ENCODE measurements around the gene PRDM16.

Gene PRDM16

DNA sequence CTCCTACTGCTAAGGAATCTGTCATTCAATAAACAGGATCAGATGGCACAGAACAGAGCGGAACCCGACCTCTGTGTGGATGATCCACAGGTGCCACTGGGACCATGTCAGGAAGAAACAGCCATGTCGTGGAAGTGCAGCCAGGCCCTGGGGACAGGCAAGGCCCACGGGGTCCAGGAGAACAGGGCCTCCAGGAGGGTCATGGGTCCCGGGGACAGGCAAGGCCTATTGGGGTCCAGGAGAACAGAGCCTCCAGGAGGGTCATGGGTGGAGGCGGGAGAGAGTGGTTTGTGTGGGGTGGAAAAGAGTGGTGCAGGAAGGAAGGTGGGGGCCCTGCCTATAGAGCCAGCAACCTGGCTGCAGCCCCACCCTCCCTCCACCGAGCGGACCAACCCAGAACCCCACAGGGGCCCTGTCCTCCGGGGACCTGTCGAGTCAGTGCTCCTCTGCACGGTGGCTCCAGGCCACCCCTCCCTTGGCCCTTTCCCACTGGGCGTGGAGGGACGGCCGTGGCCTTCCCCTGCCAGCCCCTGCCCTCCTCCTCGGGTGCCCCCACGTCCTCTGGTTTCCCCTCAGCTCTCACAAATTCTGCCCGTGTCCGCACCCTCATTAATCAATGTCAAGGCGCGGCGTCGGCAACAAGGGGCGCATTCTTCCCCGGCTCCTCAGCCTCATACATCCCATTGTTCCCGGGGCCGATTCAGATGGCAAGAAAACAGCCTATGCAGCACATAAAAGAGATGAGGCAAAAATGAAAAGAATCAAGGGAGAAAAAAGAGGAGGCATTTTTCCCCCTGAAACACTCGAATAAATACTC, 146.4 kb downstream of the PRDM16 start:
- no peak for DNase-seq

DNA sequence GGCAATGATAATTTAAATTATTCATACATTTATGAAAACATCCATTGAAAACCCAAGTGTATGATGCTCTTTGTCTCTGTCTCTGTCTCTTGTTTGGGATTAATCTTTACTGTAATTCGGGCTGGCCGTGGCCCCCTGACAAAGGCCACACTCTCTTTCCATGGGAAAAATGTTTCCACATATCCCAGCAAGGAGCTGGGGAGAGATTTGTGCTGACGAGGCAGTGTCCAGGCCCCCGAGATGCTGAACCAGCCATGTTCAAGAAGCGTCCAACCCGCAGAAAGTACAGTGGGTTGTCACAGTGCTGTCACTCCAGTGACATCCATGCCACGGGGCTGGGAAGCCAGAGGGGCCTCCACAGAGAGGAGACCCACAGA, 147.0 kb downstream of the PRDM16 start:
- DNase-seq: no peak

GRCh38 chr1:3217181-3217641, 148.2 kb downstream of the PRDM16 start:
- DNase-seq: no peak

DNA sequence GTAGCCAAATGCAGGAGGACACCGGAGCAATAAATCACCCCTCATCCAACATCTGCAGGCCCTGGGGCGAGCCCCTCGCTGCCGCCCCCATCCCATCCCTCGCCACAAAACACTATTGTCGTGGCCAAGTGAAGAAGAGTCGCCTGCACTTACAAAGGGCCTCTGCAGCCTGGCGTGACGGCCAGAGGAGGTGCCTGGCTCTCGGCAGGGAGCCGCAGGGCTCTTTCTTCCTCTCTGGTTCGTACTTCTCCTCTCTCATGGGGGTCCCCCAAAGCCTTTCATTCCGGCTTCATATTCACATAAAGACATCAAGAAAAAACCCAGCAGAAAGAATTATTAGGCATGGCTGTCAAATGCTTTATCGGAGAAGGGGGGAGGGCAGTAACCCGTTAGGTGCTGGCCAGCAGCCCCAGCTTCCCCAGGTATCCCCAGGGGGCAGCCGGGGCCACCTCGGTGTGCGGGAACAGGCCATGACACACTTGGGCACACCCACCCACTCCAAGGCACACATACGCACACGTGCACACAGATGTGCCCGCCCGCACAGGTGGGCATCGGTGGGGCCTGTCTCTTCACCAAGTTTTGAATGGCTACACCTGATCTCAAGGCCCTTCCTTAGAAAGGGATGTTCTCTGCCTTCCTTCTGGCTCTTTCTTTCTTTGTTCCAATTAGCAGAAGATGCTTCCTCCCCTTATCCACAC, 149.1 kb downstream of the PRDM16 start:
- no peak for DNase-seq

- no peak for DNase-seq
These were observed 150.2 kb downstream of the PRDM16 start for GRCh38 chr1:3219005-3219790.

DNA sequence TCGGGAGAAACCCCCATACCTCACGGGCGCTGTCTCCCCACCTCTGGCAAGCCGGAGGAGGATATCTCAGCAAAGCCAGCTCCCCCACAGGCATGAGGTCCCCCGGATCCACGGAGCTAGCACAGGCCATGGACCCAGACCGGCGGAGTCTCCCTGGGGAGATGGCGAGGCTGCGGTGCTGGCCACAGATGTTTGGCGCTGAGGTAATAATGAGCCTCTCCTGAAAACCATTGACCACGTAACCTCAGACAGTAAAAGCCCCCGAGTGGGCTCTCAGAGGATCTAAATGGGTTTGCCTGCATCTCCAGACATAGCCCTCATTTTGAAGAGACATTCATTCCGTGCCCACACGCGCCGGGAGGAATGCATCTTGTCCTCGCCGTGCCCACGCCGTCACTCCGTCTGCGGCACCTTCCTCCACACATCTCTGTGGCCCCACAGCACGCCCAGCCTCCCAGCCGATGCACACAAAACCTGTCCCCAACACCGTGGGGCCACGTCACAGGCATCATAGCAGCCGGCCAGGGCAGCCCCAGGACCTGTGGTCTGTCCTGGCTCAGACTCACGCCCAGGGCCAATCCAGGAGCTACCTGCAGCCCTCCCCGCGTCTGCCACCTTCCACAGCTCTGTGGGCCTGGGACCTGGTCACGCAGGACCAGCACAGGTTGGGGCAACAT, 150.9 kb downstream of the PRDM16 start:
- no peak for DNase-seq

- no peak for DNase-seq
These were observed 152.4 kb downstream of the PRDM16 start for GRCh38 chr1:3221112-3222041.

DNA sequence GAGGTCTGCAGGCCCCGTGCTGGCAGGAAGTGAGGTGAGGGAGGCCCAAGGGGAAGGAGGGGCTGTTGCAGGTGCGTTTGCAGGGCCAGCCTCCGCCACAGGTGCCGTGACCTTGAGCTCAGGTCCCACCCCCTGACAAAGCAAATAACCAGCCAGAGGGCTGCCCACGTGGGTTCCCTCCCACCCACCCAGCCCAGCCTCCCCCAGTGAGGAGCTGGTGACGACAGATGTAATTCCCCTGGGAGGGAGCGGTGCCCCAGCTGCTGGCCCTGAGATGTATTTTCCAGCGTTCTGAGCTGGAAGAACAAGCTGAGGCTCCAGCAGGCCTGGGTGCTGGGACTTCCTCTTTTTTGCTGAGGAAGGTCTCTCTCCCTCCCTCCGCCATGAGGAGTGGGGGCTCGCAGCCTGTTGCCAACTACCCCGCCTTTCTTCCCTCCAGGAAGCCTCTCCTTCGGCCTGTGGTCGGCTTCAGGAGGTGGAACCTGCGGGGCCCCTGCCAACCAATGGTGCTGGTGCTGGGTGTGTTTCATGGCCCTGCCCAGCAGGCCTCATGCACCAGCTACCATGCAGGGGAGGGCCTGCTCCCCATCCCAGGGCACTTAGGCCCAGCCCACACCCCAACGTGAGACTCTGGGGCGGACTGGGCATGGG, 153.2 kb downstream of the PRDM16 start:
- DNase-seq: no peak

DNA sequence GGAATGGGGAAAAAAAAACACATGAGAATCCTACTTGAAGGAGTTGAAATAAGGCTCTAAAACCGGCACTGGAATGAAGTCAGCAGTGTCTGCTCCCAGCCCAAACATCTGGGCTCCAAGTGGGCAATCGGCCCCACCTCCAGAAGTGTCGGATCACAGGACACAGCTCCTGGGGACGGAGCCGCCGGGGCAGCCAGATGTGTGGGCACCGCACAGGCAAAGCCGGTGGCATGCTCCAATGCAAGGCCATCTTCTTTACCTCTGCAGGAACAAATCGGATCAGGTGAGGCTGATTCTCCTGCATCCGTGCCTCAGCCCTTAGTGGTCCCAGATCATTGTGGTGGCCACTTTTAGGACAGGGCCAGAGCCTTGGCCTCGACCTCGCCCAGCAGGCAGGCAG, 156.7 kb downstream of the PRDM16 start:
- DNase-seq: no peak

- DNase-seq: no peak
These were observed 157.2 kb downstream of the PRDM16 start for GRCh38 chr1:3226191-3226590.

DNA sequence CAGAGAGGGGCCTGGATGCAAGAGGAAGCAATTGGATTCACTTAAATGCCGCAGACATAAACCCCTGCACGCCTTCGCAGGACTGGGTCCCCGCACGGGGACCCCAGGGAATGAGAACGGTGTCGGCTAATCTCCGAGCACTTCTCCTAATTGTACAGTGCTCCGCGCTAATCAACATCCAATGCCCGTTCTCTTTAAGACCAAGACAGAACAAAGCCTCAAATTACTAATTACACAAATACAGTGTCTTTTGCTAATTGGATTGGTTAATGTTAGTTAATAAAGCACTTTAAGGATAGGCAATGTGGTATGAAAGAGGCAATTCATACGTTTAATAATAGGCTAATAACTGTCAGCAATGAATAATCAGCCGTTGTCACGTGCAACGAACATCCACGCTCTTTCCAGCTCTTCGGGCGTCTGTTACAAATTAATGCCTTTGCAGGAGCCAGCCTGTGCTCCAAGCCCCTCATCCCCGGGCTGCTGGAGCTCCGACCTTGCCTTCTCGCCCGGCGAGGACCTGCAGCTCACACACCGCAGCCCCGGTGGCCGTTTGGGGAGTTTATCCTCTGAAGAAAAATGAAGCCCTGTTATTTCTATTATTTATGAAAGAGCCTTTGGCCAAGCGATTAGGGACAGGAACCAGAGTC, 157.8 kb downstream of the PRDM16 start:
- no peak for DNase-seq

- no peak for DNase-seq
These were observed 158.3 kb downstream of the PRDM16 start for GRCh38 chr1:3227351-3227704.

- no peak for DNase-seq
These were observed 158.9 kb downstream of the PRDM16 start for GRCh38 chr1:3227893-3228292.

DNA sequence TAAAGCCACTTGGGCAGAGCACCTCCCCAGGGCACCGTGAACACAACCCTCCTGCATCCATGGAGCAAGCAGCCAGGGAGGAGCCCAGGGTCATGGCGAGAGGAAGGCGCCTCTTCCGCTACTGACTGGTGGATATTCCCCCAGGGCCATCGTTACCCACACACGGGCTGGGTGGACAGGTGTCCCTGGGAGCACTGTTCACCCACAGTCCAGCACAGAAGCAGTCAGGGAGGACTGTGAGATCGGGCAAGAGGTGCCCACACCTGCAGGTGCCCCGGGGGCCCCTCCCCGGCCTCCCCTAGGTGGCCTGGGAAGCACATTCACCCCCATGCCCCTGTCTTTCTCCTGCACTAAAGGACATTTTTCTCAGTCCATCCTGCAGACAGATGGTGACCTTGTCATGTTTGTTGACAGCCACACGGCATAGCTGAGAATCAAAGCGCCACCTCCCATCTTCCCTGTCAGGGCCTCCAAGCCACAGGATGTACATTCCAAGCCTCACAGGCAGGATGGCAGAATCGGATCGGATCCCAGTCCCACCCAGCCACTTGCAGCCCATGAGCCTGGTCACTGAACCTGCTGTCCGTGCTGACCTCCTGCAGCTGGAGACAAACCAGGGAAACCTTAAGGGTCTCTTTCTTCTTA, 160.2 kb downstream of the PRDM16 start:
- no peak for DNase-seq

DNA sequence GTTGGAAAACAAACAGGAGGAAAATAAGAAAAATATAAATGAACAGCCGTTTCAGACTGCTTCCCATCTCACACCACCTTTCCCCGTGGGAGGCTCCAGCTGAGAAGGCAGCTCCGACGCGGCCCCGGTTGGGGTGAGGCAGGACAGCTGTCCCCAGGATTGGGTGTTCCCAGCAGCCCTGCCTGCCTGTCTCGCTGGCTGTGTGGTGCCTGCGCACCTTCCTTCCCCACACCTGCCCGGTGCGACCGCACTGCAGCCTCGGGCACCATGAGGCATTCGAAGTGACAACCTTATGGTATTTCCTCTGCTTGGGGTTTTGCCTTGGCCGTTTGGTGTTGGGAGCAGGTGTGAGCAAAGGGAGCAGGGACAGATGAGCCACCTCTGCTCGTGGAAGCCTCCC, 161.6 kb downstream of the PRDM16 start:
- DNase-seq: no peak

GRCh38 chr1:3231245-3231644, 162.2 kb downstream of the PRDM16 start:
- no peak for DNase-seq

- no peak for DNase-seq
These were observed 162.8 kb downstream of the PRDM16 start for GRCh38 chr1:3231826-3232225.

- DNase-seq: no peak
These were observed 164.0 kb downstream of the PRDM16 start for GRCh38 chr1:3233031-3233430.

DNA sequence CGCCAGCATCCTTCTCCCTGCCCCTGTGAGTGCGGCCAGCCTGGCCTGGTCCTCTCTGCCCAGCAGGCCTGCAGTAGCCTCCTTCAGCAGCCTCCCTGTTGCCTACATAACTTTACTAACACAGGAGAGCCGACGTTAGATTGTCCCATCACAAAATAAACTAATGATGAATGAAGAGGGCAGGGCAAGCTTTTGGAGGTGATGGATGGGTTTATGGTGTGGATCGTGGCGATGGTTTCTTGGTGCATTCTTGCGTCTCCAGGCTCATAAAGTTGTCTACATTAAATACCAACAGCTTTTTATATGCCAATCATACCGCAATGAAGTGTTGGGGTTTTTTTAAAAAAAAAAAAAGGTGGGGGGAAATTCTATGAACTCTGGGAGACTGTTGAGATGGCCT, 164.5 kb downstream of the PRDM16 start:
- DNase-seq: no peak

GRCh38 chr1:3234281-3234680, 165.3 kb downstream of the PRDM16 start:
- no peak for DNase-seq
